Stimulated activated CD8-positive, alpha-beta memory T cell treated with anti-CD3 and anti-CD28 coated beads, Interleukin-12 subunit alpha, Interleukin-12 subunit beta, amount 100 ng/mL, for 4 hours (primary cell): ENCODE results near the gene LRRC18.

ENCODE experiments used
- DNase-seq: peaks from one replicate; pipeline ENCODE4 v3.0.0-alpha.2; 2020; ENCODE audit warnings: low read depth

LRRC18 gene

DNA sequence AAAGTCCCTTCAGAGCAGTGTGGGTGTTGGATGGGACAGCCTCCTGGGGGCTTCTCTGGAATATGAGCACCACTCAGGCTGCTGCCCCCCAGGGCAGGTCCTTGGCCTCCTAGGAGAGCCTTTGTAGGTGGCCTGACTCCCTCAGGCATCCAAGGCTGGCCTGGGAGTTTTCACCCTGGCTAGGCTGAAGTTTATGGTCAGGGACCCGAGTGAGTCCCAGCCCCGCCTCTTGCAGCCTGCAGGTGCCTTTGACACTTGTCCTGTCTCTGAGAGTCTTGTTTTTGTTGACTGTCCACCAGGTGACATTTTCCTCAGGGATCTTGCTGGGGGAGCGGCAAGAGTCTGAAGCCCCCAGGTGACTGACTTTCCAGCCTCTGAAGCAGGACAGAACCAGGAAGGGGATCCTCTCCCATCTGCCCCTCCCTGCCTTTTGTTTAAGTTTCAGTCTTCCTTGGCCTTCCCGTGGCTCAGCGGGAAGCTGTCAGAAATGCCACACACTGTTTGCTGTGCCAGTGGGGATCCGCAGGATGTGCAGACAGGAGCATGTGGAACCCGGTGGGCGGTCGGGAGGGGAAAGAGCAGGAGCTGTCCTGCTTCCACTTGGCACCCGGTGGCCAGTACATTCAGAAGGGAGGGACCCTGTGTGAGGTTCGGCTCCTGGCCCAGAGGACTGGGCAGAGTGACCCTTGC lies 59.5 kb downstream of the LRRC18 start:
- no peak for DNase-seq

- no peak for DNase-seq
Observed at GRCh38 chr10:48879451-48879850, 60.2 kb downstream of the LRRC18 start.

- DNase-seq = no peak
Observed at GRCh38 chr10:48878091-48878490, 61.5 kb downstream of the LRRC18 start.

GRCh38 chr10:48872234-48872633 lies 67.4 kb downstream of the LRRC18 start:
- DNase-seq = no peak
